ENCODE data around the gene OTOP1.
"Not testable (repeated sequence)": the region's sequence is repeated elsewhere in the genome, so short reads cannot be mapped to it uniquely, and the experiment has no call there.

The OTOP1 gene

GRCh38 chr4:4227510-4228355, 1.0 kb upstream of the OTOP1 start:
- no peak for DNase-seq

- DNase-seq: no peak
Observed at GRCh38 chr4:4225915-4226605, 669 bp downstream of the OTOP1 start.

- DNase-seq: no peak
Observed at GRCh38 chr4:4217113-4217512, 9.6 kb downstream of the OTOP1 start.

GRCh38 chr4:4216648-4217047, 10.1 kb downstream of the OTOP1 start:
- no peak for DNase-seq

GRCh38 chr4:4213674-4214073, 13.1 kb downstream of the OTOP1 start:
- DNase-seq: not testable (repeated sequence)

- DNase-seq: no peak
Observed at GRCh38 chr4:4206204-4206603, 20.5 kb downstream of the OTOP1 start.

GRCh38 chr4:4204401-4204745, 22.4 kb downstream of the OTOP1 start:
- no peak for DNase-seq

GRCh38 chr4:4203688-4204400, 22.9 kb downstream of the OTOP1 start:
- DNase-seq: no peak

GRCh38 chr4:4202510-4202909, 24.2 kb downstream of the OTOP1 start:
- no peak for DNase-seq

GRCh38 chr4:4200624-4201023, 26.1 kb downstream of the OTOP1 start:
- no peak for DNase-seq

- no peak for DNase-seq
Observed at GRCh38 chr4:4195354-4195753, 31.4 kb downstream of the OTOP1 start.

- not testable (repeated sequence) for DNase-seq
Observed at GRCh38 chr4:4188557-4188956, 38.2 kb downstream of the OTOP1 start.

GRCh38 chr4:4185528-4185927, 41.2 kb downstream of the OTOP1 start:
- no peak for DNase-seq

GRCh38 chr4:4182835-4183568, 43.7 kb downstream of the OTOP1 start:
- DNase-seq: no peak

GRCh38 chr4:4170596-4171150, 56.1 kb downstream of the OTOP1 start:
- no peak for DNase-seq

GRCh38 chr4:4167981-4168780, 58.5 kb downstream of the OTOP1 start:
- not testable (repeated sequence) for DNase-seq

GRCh38 chr4:4166986-4167385, 59.7 kb downstream of the OTOP1 start:
- DNase-seq: not testable (repeated sequence)

GRCh38 chr4:4165701-4166392, 60.9 kb downstream of the OTOP1 start:
- not testable (repeated sequence) for DNase-seq

GRCh38 chr4:4164532-4165173, 62.1 kb downstream of the OTOP1 start:
- DNase-seq: not testable (repeated sequence)

- DNase-seq: not testable (repeated sequence)
Observed at GRCh38 chr4:4162186-4162585, 64.5 kb downstream of the OTOP1 start.
